Measurements from ENCODE around the gene HAPLN3. TPM values are rescaled to one million over a fixed set of nuclear protein-coding genes. Genes with fewer than 3 reads are reported as not detected.

The HAPLN3 gene
- total RNA-seq, 1 experiment from 2014 or later, result 42.4 TPM

DNA sequence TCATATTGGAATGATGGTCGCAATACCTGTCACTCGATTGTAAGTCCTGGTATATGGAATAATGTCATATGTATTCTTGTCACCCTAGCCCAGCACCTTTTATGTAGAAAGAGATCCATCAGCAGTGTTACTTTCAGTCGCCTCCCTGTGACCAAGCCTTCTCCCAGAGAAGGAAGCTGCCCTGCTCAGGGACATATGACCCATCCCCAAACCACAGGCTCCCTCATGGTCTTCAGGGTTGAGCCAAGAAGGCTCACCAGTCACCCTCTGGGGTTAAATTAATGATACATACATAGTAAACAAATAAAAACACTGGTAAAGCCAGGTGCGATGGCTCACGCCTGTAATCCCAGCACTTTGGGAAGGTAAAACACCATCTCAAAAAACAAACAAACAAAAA, 22.4 kb upstream of the HAPLN3 start:
- no peak for DNase-seq
- no peak overlapping the region for H3K23ac ChIP-seq (ENCODE audit: insufficient read length, low read depth, low read length)
- no peak overlapping the region for H4K5ac ChIP-seq (ENCODE audit: insufficient read length, low read depth, low read length)
- H3K4me1 ChIP-seq (ENCODE audit: insufficient read depth, low read length), result no peaks in the 10 kb centered on the region
- H2BK20ac ChIP-seq (ENCODE audit: low read depth, low read length, poor library complexity, severe bottlenecking), result no peak overlapping the region
- H4K91ac ChIP-seq (ENCODE audit: insufficient read length, low read depth, low read length), result no peak overlapping the region
- no peaks in the 10 kb centered on the region for H3K79me1 ChIP-seq (ENCODE audit: insufficient read depth, low read depth, low read length, poor library complexity, severe bottlenecking)
- no peak overlapping the region for H2AFZ ChIP-seq (ENCODE audit: low read length)
- Mint-ChIP-seq H3K27me3 (ENCODE audit: low read depth) (no peaks in the 10 kb centered on the region; the same call in none of the 2 replicates), H3K4me1 (peaks cover 16 to 19% of the 10 kb centered on the region in 2 experiments), H3K36me3 (ENCODE audit: insufficient read depth in 1 of 3, low read depth in 3 of 3) (no peaks in the 10 kb centered on the region; a peak in 2 of 7 replicates), H3K9me3 (peaks cover 0 to 2% of the 10 kb centered on the region in 2 experiments; a peak in 4 of 5 replicates), H3K27ac (no peak overlapping the region), H3K4me3 (no peak overlapping the region)
- no peak overlapping the region for H3K27ac ChIP-seq (ENCODE audit: insufficient read length, low read depth, low read length)
- H2BK12ac ChIP-seq (ENCODE audit: insufficient read length, low read depth, low read length), result no peak overlapping the region
- no peak overlapping the region for H3K9ac ChIP-seq (ENCODE audit: extremely low read depth, insufficient read length, low read length)
- no peak overlapping the region for H2BK120ac ChIP-seq (ENCODE audit: low read depth, low read length, poor library complexity, severe bottlenecking)
- H3T11ph ChIP-seq (ENCODE audit: low read length), result no peak overlapping the region
- no peak overlapping the region for H2AK5ac ChIP-seq (ENCODE audit: insufficient read length, low read length)
- H3K56ac ChIP-seq (ENCODE audit: insufficient read length, low read depth, low read length), result no peak overlapping the region
- no peaks in the 10 kb centered on the region for H3K9me3 ChIP-seq (ENCODE audit: control insufficient read depth, low read depth, low read length)
- TF ChIP-seq CTCF (conservative IDR thresholded peaks at IDR 0.05), result no peak
- H3K18ac ChIP-seq (ENCODE audit: insufficient read length, low read depth, low read length), result no peak overlapping the region
- H3K4me2 ChIP-seq (ENCODE audit: insufficient read depth, insufficient read length, low read length), result no peak overlapping the region
- no peaks in the 10 kb centered on the region for H3K23me2 ChIP-seq (ENCODE audit: insufficient read length, low read depth, low read length, poor library complexity, severe bottlenecking)
- no peak overlapping the region for H3K4ac ChIP-seq (ENCODE audit: low read depth, low read length)
- H2BK15ac ChIP-seq (ENCODE audit: low read depth, low read length), result no peak overlapping the region
- H2BK5ac ChIP-seq (ENCODE audit: insufficient read length, low read length), result no peak overlapping the region
- H4K8ac ChIP-seq (replicated peaks; ENCODE audit: insufficient read length, low read depth, low read length), result no peak overlapping the region
- H3K27me3 ChIP-seq (ENCODE audit: insufficient read depth, low read length), result no peaks in the 10 kb centered on the region
- WGBS (ENCODE audit: extremely low coverage, insufficient read length, low lambda C conversion rate), result no CpG with 5 or more reads among the region's 5 CpGs
- H3K14ac ChIP-seq (ENCODE audit: insufficient read depth, low read length), result no peak overlapping the region
- H3K79me2 ChIP-seq (ENCODE audit: insufficient read depth, low read length), result no peaks in the 10 kb centered on the region
- no peaks in the 10 kb centered on the region for H4K20me1 ChIP-seq (ENCODE audit: control insufficient read depth, insufficient read depth, insufficient read length)
